HL-60 (cell line): ENCODE measurements around the gene RTN4RL2.

ENCODE experiments used
- DNase-seq, 2 experiments: peaks; one replicate each; pipeline ENCODE4 v3.0.0-alpha.2; 2010 to 2020; ENCODE audit warnings: low read depth in 1 of 2, low spot score in 1 of 2
- H3K27ac ChIP-seq: fragments of 250-450 bp; sonication (Bioruptor Pico); replicated peaks from 2 replicates; pipeline ENCODE4 v1.5.1; 2020; ENCODE audit warnings: mild to moderate bottlenecking, moderate library complexity
- H3K27me3 ChIP-seq: fragments of 250-450 bp; sonication (Bioruptor Pico); 2 replicates; pipeline ENCODE4 v1.5.1; 2021; ENCODE audit warnings: mild to moderate bottlenecking, moderate library complexity; ENCODE audit not compliant: insufficient read depth, poor library complexity, severe bottlenecking
- H3K4me3 ChIP-seq: replicated peaks from 2 replicates; pipeline ENCODE4 v1.5.1; 2011; ENCODE audit warnings: mild to moderate bottlenecking, control low read depth, low read length; ENCODE audit not compliant: insufficient read depth
- GABPA ChIP-seq: IDR thresholded peaks from 2 replicates; pipeline ENCODE4 v1.6.1; 2012; ENCODE audit warnings: low read depth
- POLR2AphosphoS5 ChIP-seq: IDR thresholded peaks from 2 replicates; pipeline ENCODE4 v1.6.1; 2012; ENCODE audit warnings: low read depth
- SPI1 ChIP-seq: IDR thresholded peaks from 2 replicates; pipeline ENCODE4 v1.6.1; 2012; ENCODE audit warnings: low read depth, mild to moderate bottlenecking, borderline replicate concordance
- TF ChIP-seq, protein P1 (sequence below): IDR thresholded peaks from 2 replicates; pipeline ENCODE4 v1.6.1; 2012; ENCODE audit warnings: low read depth; ENCODE audit not compliant: insufficient replicate concordance
- TF ChIP-seq, protein P2 (sequence below): IDR thresholded peaks from one replicate; pipeline ENCODE4 v1.5.1; 2011; ENCODE audit warnings: low read length, control low read depth, inconsistent platforms; ENCODE audit not compliant: insufficient read depth

Gene RTN4RL2

DNA sequence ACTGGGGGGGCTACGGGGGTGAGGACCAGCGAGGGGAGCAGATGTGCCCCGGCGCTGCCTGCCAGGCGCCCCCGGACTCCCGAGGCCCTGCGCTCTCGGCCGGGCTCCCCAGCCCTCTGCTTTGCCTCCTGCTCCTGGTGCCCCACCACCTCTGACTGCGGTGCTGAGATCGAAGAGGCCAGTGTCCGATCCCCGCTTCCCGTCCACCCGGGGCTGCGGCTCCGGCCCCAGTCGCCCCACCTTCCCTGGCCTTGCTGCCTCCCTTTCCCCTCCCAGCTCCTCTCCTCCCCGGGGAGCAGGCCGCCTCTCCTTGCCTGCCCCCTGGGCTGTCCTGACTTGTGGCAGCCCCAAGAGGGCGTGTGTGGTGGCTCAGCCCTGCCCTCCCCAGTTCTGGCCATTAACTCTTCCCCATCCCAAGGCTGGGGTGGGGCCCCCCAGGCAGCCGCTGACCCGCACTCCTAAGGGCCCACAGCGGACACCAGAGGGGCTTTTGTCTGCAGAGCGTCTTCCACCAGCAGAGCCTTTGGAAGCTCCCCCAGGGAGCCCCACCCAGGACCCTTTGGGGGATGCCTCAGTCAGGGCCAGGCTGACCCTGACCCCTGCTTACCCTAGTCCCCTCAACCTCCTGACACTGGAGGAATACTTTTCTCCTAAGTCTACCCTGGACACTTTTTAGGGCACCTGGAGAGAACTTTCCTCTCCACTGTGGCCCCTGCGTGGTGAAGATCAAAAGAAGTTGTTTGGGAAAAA, 16.6 kb downstream of the RTN4RL2 start:
- Histone ChIP-seq H3K4me3 (no peak overlapping the region), H3K27me3 (no peaks in the 10 kb centered on the region), H3K27ac (no peak overlapping the region)

DNA sequence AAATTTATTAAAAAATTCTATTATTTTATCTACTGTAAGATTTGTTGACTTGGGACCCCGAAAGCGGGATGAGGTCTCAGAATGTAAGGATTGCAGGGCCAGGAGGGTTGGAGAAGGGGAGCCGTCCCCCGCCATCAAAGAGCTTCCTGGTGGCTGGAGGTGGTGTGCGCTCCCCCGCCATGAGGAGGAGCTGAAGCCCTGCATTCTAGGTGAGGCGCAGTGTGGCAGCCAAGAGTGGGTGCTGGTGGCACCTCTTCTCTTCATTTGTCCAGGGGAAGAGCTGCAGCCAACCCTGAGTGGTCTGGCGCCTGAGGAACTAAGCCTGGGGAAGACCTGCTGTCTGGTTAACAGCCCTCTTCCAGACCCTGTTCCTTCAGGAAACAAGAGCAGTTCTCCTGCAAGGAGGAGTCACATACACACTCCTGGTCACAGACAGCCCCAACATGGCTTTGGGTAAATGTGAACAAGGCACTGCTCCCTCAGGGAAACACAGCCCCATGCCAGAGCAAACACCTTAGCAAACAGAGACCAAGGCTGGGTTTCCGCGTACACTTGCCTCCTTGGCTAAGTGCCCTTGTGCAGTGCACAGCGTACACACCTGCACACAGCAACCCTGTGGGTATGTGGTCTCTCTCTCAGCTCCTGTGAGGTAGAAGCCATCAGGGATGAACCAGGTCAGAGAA, 17.3 kb downstream of the RTN4RL2 start:
- DNase-seq: no peak
- Histone ChIP-seq H3K27ac (no peak overlapping the region), H3K27me3 (no peaks in the 10 kb centered on the region), H3K4me3 (no peak overlapping the region)
- TF ChIP-seq GABPA: no peak
- 0 out of 2 replicates have a peak, but pooled peaks have one; percentile 21 for TF ChIP-seq POLR2AphosphoS5

More for the DNA sequence above, 16.6 kb downstream of the RTN4RL2 start:
- DNase-seq: no peak
- no peak; the same call in 1 of the 2 replicates for TF ChIP-seq POLR2AphosphoS5
- no peak for TF ChIP-seq SPI1
- TF ChIP-seq GABPA: no peak
- TF ChIP-seq, protein P1, sequence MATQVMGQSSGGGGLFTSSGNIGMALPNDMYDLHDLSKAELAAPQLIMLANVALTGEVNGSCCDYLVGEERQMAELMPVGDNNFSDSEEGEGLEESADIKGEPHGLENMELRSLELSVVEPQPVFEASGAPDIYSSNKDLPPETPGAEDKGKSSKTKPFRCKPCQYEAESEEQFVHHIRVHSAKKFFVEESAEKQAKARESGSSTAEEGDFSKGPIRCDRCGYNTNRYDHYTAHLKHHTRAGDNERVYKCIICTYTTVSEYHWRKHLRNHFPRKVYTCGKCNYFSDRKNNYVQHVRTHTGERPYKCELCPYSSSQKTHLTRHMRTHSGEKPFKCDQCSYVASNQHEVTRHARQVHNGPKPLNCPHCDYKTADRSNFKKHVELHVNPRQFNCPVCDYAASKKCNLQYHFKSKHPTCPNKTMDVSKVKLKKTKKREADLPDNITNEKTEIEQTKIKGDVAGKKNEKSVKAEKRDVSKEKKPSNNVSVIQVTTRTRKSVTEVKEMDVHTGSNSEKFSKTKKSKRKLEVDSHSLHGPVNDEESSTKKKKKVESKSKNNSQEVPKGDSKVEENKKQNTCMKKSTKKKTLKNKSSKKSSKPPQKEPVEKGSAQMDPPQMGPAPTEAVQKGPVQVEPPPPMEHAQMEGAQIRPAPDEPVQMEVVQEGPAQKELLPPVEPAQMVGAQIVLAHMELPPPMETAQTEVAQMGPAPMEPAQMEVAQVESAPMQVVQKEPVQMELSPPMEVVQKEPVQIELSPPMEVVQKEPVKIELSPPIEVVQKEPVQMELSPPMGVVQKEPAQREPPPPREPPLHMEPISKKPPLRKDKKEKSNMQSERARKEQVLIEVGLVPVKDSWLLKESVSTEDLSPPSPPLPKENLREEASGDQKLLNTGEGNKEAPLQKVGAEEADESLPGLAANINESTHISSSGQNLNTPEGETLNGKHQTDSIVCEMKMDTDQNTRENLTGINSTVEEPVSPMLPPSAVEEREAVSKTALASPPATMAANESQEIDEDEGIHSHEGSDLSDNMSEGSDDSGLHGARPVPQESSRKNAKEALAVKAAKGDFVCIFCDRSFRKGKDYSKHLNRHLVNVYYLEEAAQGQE: no peak
- TF ChIP-seq, protein P2, sequence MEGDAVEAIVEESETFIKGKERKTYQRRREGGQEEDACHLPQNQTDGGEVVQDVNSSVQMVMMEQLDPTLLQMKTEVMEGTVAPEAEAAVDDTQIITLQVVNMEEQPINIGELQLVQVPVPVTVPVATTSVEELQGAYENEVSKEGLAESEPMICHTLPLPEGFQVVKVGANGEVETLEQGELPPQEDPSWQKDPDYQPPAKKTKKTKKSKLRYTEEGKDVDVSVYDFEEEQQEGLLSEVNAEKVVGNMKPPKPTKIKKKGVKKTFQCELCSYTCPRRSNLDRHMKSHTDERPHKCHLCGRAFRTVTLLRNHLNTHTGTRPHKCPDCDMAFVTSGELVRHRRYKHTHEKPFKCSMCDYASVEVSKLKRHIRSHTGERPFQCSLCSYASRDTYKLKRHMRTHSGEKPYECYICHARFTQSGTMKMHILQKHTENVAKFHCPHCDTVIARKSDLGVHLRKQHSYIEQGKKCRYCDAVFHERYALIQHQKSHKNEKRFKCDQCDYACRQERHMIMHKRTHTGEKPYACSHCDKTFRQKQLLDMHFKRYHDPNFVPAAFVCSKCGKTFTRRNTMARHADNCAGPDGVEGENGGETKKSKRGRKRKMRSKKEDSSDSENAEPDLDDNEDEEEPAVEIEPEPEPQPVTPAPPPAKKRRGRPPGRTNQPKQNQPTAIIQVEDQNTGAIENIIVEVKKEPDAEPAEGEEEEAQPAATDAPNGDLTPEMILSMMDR: no peak

DNA sequence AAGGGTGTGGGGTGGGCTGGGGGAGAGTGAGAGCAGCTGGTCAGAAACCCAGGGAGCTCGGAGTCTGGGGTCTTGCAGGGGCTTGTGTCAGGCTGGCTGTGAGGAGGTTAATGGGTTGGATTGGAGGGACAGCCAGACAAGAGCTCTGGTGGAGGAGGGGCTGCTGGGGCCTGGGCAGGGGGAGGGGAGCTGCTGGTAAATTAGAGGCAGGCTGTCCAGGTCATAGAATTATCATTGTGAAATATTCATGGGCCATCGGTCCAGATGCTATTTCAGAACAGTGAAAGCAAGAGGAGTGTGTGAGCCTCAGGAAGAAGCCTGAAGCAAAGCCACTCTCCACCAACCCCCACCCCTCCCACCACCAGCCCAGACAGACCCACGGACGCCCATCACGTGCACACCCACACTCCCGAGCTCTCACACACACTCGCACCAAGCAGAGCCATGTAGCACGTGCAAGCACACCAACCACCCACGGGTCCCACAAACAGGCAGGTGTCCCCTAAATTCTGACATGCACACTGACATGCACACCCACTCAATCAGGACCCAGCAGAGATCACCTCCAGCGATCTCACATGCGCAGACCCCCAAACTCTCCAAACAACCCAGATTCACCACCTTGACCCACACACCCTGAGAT, 18.8 kb downstream of the RTN4RL2 start:
- Histone ChIP-seq H3K27ac (no peak overlapping the region), H3K27me3 (no peaks in the 10 kb centered on the region), H3K4me3 (no peak overlapping the region)
- no peak for DNase-seq
- TF ChIP-seq POLR2AphosphoS5: peak; percentile 31; the same call in 1 of the 2 replicates
- TF ChIP-seq GABPA: no peak

DNA sequence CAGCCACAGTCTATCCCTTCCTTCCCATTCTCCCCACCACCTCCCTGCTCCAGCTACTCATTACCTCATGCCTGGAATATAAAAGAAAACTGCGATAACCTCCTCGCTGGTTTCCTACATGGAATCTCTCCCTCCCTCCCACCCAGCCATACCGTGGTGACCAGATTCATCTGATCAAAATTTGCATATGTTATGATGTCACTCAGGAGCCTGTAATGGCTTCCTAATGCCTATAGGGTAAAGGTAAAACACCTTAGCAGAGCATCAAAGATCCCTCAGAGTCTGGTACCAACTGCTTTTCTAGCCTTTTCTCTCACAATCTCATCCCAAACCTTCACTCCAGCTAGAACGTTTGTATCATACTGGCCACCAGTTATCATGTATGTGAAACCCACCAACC, 19.6 kb downstream of the RTN4RL2 start:
- TF ChIP-seq POLR2AphosphoS5: no peak
- TF ChIP-seq, protein P2: no peak
- TF ChIP-seq, protein P1: no peak
- no peak for TF ChIP-seq GABPA
- no peak for TF ChIP-seq SPI1
- Histone ChIP-seq H3K4me3 (no peak overlapping the region), H3K27me3 (no peaks in the 10 kb centered on the region), H3K27ac (no peak overlapping the region)
- no peak for DNase-seq
